H1 (cell line): ENCODE measurements around the gene PRR16. TPM values are rescaled to one million over a fixed set of nuclear protein-coding genes. Genes with fewer than 3 reads are reported as not detected.
A peak's percentile ranks its signal among the peaks of the same experiment; 100 is the strongest.

ENCODE experiments used
- CEBPB ChIP-seq: IDR thresholded peaks from 2 replicates; pipeline ENCODE4 v1.6.1; 2012; ENCODE audit warnings: low read depth, low read length
- SIX5 ChIP-seq: IDR thresholded peaks from 2 replicates; pipeline ENCODE4 v1.6.1; 2011; ENCODE audit warnings: mild to moderate bottlenecking, low read depth, low read length
- polyA plus RNA-seq, 7 experiments: library from polyadenylated mRNA; depleted of rRNA in 3 of 7; stranded (reverse) in 5 of 7; unstranded in 2 of 7; fragments of >200 nt in 5 of 7; fragments of 200-250 nt in 2 of 7; gene quantifications; 1 replicate in 5 of 7; 2 replicates in 1 of 7; 4 replicates in 1 of 7; pipeline versions ENCODE4 v1.2.1 to v1.2.3, GENCODE V29; 2011 to 2013; ENCODE audit warnings: missing spikeins in 2 of 7, mixed read lengths in 2 of 7
- total RNA-seq: library from RNA; stranded (reverse); fragmentation: NEBNext Ultra II Directional; extraction: Animal tissue kit (Norgen Biotek cat#: 25700); gene quantifications from 2 replicates; pipeline ENCODE4 v1.2.1, GENCODE V29; 2021
- TF ChIP-seq, protein P1 (sequence below): fragments of 300-600 bp; sonication (generic); IDR thresholded peaks from 2 replicates; pipeline ENCODE4 v1.7.1; 2012; ENCODE audit warnings: low read length, moderate library complexity, mild to moderate bottlenecking, inconsistent platforms; ENCODE audit not compliant: insufficient replicate concordance

The PRR16 gene
- total and polyA plus RNA-seq, 2 of the 8 experiments (the other 6 are each of a cell fraction or from before 2014, with no cell fraction given), result 0.73 to 1.6 TPM

DNA sequence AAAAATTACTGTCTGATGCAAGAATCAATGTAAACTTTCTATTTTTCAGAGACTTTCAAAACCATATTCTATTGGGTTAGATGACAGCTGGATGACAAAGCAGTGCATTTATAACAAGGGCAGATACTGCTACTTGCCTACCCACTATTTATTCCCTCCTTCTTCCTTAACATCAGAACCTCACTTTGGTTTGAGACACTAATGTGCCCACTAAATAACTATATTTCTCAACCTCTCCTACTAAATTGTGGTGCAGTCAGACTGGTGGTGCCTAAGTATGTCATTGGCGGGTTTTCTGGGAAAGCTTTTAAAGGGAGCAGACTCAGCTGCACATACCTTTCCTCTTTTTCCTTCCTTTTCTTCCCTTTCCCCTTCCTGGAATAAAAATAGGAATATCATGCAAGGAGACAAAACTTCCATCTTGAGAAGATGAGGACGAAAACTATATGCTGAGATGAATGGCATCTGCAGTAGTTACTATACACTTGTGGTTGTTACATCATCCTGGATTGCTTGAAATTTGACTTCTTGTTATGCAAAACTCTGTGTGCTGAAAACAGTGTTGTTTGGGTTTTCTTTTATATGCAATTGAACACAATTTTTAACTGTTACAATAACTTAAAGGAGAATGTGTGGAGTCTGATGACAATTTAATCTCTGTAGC, 43.8 kb downstream of the PRR16 start (continued):
- TF ChIP-seq, protein P1, sequence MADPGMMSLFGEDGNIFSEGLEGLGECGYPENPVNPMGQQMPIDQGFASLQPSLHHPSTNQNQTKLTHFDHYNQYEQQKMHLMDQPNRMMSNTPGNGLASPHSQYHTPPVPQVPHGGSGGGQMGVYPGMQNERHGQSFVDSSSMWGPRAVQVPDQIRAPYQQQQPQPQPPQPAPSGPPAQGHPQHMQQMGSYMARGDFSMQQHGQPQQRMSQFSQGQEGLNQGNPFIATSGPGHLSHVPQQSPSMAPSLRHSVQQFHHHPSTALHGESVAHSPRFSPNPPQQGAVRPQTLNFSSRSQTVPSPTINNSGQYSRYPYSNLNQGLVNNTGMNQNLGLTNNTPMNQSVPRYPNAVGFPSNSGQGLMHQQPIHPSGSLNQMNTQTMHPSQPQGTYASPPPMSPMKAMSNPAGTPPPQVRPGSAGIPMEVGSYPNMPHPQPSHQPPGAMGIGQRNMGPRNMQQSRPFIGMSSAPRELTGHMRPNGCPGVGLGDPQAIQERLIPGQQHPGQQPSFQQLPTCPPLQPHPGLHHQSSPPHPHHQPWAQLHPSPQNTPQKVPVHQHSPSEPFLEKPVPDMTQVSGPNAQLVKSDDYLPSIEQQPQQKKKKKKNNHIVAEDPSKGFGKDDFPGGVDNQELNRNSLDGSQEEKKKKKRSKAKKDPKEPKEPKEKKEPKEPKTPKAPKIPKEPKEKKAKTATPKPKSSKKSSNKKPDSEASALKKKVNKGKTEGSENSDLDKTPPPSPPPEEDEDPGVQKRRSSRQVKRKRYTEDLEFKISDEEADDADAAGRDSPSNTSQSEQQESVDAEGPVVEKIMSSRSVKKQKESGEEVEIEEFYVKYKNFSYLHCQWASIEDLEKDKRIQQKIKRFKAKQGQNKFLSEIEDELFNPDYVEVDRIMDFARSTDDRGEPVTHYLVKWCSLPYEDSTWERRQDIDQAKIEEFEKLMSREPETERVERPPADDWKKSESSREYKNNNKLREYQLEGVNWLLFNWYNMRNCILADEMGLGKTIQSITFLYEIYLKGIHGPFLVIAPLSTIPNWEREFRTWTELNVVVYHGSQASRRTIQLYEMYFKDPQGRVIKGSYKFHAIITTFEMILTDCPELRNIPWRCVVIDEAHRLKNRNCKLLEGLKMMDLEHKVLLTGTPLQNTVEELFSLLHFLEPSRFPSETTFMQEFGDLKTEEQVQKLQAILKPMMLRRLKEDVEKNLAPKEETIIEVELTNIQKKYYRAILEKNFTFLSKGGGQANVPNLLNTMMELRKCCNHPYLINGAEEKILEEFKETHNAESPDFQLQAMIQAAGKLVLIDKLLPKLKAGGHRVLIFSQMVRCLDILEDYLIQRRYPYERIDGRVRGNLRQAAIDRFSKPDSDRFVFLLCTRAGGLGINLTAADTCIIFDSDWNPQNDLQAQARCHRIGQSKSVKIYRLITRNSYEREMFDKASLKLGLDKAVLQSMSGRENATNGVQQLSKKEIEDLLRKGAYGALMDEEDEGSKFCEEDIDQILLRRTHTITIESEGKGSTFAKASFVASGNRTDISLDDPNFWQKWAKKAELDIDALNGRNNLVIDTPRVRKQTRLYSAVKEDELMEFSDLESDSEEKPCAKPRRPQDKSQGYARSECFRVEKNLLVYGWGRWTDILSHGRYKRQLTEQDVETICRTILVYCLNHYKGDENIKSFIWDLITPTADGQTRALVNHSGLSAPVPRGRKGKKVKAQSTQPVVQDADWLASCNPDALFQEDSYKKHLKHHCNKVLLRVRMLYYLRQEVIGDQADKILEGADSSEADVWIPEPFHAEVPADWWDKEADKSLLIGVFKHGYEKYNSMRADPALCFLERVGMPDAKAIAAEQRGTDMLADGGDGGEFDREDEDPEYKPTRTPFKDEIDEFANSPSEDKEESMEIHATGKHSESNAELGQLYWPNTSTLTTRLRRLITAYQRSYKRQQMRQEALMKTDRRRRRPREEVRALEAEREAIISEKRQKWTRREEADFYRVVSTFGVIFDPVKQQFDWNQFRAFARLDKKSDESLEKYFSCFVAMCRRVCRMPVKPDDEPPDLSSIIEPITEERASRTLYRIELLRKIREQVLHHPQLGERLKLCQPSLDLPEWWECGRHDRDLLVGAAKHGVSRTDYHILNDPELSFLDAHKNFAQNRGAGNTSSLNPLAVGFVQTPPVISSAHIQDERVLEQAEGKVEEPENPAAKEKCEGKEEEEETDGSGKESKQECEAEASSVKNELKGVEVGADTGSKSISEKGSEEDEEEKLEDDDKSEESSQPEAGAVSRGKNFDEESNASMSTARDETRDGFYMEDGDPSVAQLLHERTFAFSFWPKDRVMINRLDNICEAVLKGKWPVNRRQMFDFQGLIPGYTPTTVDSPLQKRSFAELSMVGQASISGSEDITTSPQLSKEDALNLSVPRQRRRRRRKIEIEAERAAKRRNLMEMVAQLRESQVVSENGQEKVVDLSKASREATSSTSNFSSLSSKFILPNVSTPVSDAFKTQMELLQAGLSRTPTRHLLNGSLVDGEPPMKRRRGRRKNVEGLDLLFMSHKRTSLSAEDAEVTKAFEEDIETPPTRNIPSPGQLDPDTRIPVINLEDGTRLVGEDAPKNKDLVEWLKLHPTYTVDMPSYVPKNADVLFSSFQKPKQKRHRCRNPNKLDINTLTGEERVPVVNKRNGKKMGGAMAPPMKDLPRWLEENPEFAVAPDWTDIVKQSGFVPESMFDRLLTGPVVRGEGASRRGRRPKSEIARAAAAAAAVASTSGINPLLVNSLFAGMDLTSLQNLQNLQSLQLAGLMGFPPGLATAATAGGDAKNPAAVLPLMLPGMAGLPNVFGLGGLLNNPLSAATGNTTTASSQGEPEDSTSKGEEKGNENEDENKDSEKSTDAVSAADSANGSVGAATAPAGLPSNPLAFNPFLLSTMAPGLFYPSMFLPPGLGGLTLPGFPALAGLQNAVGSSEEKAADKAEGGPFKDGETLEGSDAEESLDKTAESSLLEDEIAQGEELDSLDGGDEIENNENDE, result peak; percentile 37
- TF ChIP-seq SIX5, result no peak
- peak; percentile 69; the same call in 1 of the 2 replicates for TF ChIP-seq CEBPB
